ENCODE results near the gene STXBP3.
"Not testable (repeated sequence)": the region's sequence is repeated elsewhere in the genome, so short reads cannot be mapped to it uniquely, and the experiment has no call there.

Gene STXBP3

GRCh38 chr1:108746382-108747170, at the start of gene STXBP3:
Gene STXBP3, plus strand, starts transcription at chr1:108746674. Its CDS starts 64 bp downstream, at chr1:108746738.
- Histone ChIP-seq H3K4me3 (ENCODE audit: low read length) (peak within 1 kb of the TSS; percentile 97), H3K4me1 (ENCODE audit: low read length) (peaks cover 8% of the 10 kb centered on the region), H3K27ac (ENCODE audit: low read length) (peak within 1 kb of the TSS; percentile 32), H3K27me3 (ENCODE audit: low read depth, low read length) (no peaks in the 10 kb centered on the region), H3K4me2 (ENCODE audit: low read length) (peak within 1 kb of the TSS; percentile 83), H4K20me1 (ENCODE audit: insufficient read depth, low read length) (no peaks in the 10 kb centered on the region), H3K9ac (ENCODE audit: low read length) (peak within 1 kb of the TSS; percentile 88), H2AFZ (ENCODE audit: low read depth, low read length) (peak within 1 kb of the TSS; percentile 94), H3K36me3 (replicated peaks; ENCODE audit: low read depth, low read length) (no peaks in the 10 kb centered on the region), H3K79me2 (ENCODE audit: low read length) (peaks cover 7% of the 10 kb centered on the region), H3K9me3 (ENCODE audit: insufficient read depth, low read length) (no peaks in the 10 kb centered on the region)
- TF ChIP-seq EZH2phosphoT487 (IDR thresholded peaks at IDR 0.05; ENCODE audit: low read depth): no peak
- TF ChIP-seq CTCF (IDR thresholded peaks at IDR 0.05; ENCODE audit: low read depth, low read length): peak; percentile 67

- Histone ChIP-seq H3K4me3 (ENCODE audit: low read length) (no peak overlapping the region), H3K27ac (ENCODE audit: low read length) (no peak overlapping the region), H2AFZ (ENCODE audit: low read depth, low read length) (no peak overlapping the region), H3K4me1 (ENCODE audit: low read length) (peaks cover 3% of the 10 kb centered on the region), H3K79me2 (ENCODE audit: low read length) (peaks cover 22% of the 10 kb centered on the region), H3K9ac (ENCODE audit: low read length) (no peak overlapping the region), H4K20me1 (ENCODE audit: insufficient read depth, low read length) (peaks cover 21% of the 10 kb centered on the region), H3K27me3 (ENCODE audit: low read depth, low read length) (no peaks in the 10 kb centered on the region), H3K9me3 (ENCODE audit: insufficient read depth, low read length) (no peaks in the 10 kb centered on the region), H3K4me2 (ENCODE audit: low read length) (no peak overlapping the region), H3K36me3 (replicated peaks; ENCODE audit: low read depth, low read length) (peaks cover 62% of the 10 kb centered on the region)
- TF ChIP-seq CTCF (IDR thresholded peaks at IDR 0.05; ENCODE audit: low read depth, low read length) (no peak), EZH2phosphoT487 (IDR thresholded peaks at IDR 0.05; ENCODE audit: low read depth) (no peak)
Measured at GRCh38 chr1:108699375-108700332, 46.8 kb upstream of the STXBP3 start.

GRCh38 chr1:108701176-108701849, 45.2 kb upstream of the STXBP3 start:
- Histone ChIP-seq H3K27me3 (ENCODE audit: low read depth, low read length) (no peaks in the 10 kb centered on the region), H3K27ac (ENCODE audit: low read length) (no peak overlapping the region), H3K36me3 (replicated peaks; ENCODE audit: low read depth, low read length) (peaks cover 49% of the 10 kb centered on the region), H4K20me1 (ENCODE audit: insufficient read depth, low read length) (peaks cover 6% of the 10 kb centered on the region; the same call in 1 of the 2 replicates), H2AFZ (ENCODE audit: low read depth, low read length) (no peak overlapping the region), H3K4me1 (ENCODE audit: low read length) (no peaks in the 10 kb centered on the region), H3K4me2 (ENCODE audit: low read length) (no peak overlapping the region), H3K79me2 (ENCODE audit: low read length) (peaks cover 7% of the 10 kb centered on the region), H3K9ac (ENCODE audit: low read length) (no peak overlapping the region), H3K9me3 (ENCODE audit: insufficient read depth, low read length) (no peaks in the 10 kb centered on the region), H3K4me3 (ENCODE audit: low read length) (no peak overlapping the region)
- TF ChIP-seq EZH2phosphoT487 (IDR thresholded peaks at IDR 0.05; ENCODE audit: low read depth): no peak
- no peak for TF ChIP-seq CTCF (IDR thresholded peaks at IDR 0.05; ENCODE audit: low read depth, low read length)

GRCh38 chr1:108702109-108702508, 44.4 kb upstream of the STXBP3 start:
- H3K27me3 ChIP-seq (ENCODE audit: low read depth, low read length); H3K9ac ChIP-seq (ENCODE audit: low read length); H3K79me2 ChIP-seq (ENCODE audit: low read length); H3K9me3 ChIP-seq (ENCODE audit: insufficient read depth, low read length); H4K20me1 ChIP-seq (ENCODE audit: insufficient read depth, low read length); H3K4me2 ChIP-seq (ENCODE audit: low read length); H3K27ac ChIP-seq (ENCODE audit: low read length); H2AFZ ChIP-seq (ENCODE audit: low read depth, low read length); H3K4me3 ChIP-seq (ENCODE audit: low read length); H3K4me1 ChIP-seq (ENCODE audit: low read length): not testable (repeated sequence)
- H3K36me3 ChIP-seq (replicated peaks; ENCODE audit: low read depth, low read length): peaks cover 41% of the 10 kb centered on the region

All from OCI-LY3 (cell line).